H1 (cell line): ENCODE results near the gene APOC3. TPM values are rescaled to one million over a fixed set of nuclear protein-coding genes. Genes with fewer than 3 reads are reported as not detected.

ENCODE experiments used
- BCL11A ChIP-seq, 2 experiments: IDR thresholded peaks; one replicate each; pipeline ENCODE4 v1.6.1; 2011; ENCODE audit warnings: low read depth in 2 of 2, low read length in 2 of 2, mild to moderate bottlenecking in 2 of 2
- KDM1A ChIP-seq: fragments of 200-600, 300-600 bp; sonication (generic); IDR thresholded peaks from 2 replicates; pipeline ENCODE4 v1.7.1; 2016; ENCODE audit warnings: mild to moderate bottlenecking, low read length, borderline replicate concordance
- TAF1 ChIP-seq: IDR thresholded peaks from 2 replicates; pipeline ENCODE4 v1.6.1; 2011; ENCODE audit warnings: mild to moderate bottlenecking, low read depth, low read length
- polyA plus RNA-seq, 7 experiments: library from polyadenylated mRNA; depleted of rRNA in 3 of 7; stranded (reverse) in 5 of 7; unstranded in 2 of 7; fragments of >200 nt in 5 of 7; fragments of 200-250 nt in 2 of 7; gene quantifications; 1 replicate in 5 of 7; 2 replicates in 1 of 7; 4 replicates in 1 of 7; pipeline versions ENCODE4 v1.2.1 to v1.2.3, GENCODE V29; 2011 to 2013; ENCODE audit warnings: missing spikeins in 2 of 7, mixed read lengths in 2 of 7
- total RNA-seq: library from RNA; stranded (reverse); fragmentation: NEBNext Ultra II Directional; extraction: Animal tissue kit (Norgen Biotek cat#: 25700); gene quantifications from 2 replicates; pipeline ENCODE4 v1.2.1, GENCODE V29; 2021

The APOC3 gene
- total and polyA plus RNA-seq, 2 of the 8 experiments (the other 6 are each of a cell fraction or from before 2014, with no cell fraction given), result not detected

GRCh38 chr11:116822575-116822974 is 7.1 kb upstream of the APOC3 start (continued):
- TF ChIP-seq KDM1A (no peak), BCL11A (IDR thresholded peaks at IDR 0.05; ENCODE audit: low read depth in 2 of 2, low read length in 2 of 2) (no peak), TAF1 (no peak)
